K562 (cell line): ENCODE results near the gene SORCS2. TPM values are rescaled to one million over a fixed set of nuclear protein-coding genes. Genes with fewer than 3 reads are reported as not detected.

Source experiments
- ATAC-seq: fragments of 200-7000 bp; cut with Tn5 transposase; 3 replicates; pipeline ENCODE4 v1.9.1; 2020; ENCODE audit warnings: moderate library complexity
- BruUV-seq: library from RNA; stranded (reverse); fragments of 400-500 nt; replicated peaks from 2 replicates; lab custom pipeline; 2021; lab: Mats Ljungman, UMichigan
- CTCF ChIA-PET: fragments of 300-600 bp; formaldehyde crosslinking; extraction: SDS; loops from one replicate; lab custom pipeline; 2021; ENCODE audit warnings: low intra/inter-chr PET ratio; lab: Yijun Ruan, JAX
- POLR2A ChIA-PET: fragments of 300-600, 350-650 bp; sonication (Branson Sonifier 250); formaldehyde crosslinking; extraction: SDS; loops from one replicate; lab custom pipeline; 2021; ENCODE audit warnings: antibody characterized with exemption, inconsistent platforms; lab: Yijun Ruan, JAX
- DNase-seq, 4 experiments: peaks; one replicate each; pipeline versions ENCODE4 v3.0.0 to v3.0.0-alpha.2; 2011 to 2018; ENCODE audit warnings: low spot score in 3 of 4, mixed read lengths in 3 of 4; ENCODE audit errors: extremely low read depth in 1 of 4
- FAIRE-seq: peaks from 2 replicates; lab custom pipeline; 2011; peaks lifted over from hg19 to GRCh38; lab: Jason Lieb, UNC
- H2AFZ ChIP-seq: 2 replicates; pipeline ENCODE4 v1.6.0; 2011; ENCODE audit warnings: low read depth, low read length, control low read depth, inconsistent platforms
- H3K27ac ChIP-seq: fragments of 200-600 bp; 3 replicates; pipeline ENCODE4 v1.8.0; 2011; ENCODE audit warnings: low read depth, mild to moderate bottlenecking, control low read depth, inconsistent platforms, low read length, moderate library complexity, mixed read lengths; ENCODE audit errors: extremely low read depth
- H3K27me3 ChIP-seq, 2 experiments: fragments of 300-600 bp in 1 of 2; 2 replicates in 1 of 2; 3 replicates in 1 of 2; pipeline versions ENCODE4 v1.6.0 to v1.8.0; 2011; ENCODE audit warnings: inconsistent platforms in 2 of 2, low read length in 2 of 2, mild to moderate bottlenecking in 1 of 2, mixed read lengths in 1 of 2, moderate library complexity in 1 of 2; ENCODE audit not compliant: control insufficient read depth in 2 of 2, insufficient read depth in 2 of 2
- H3K36me3 ChIP-seq: fragments of 300-600 bp; 3 replicates; pipeline ENCODE4 v1.8.0; 2011; ENCODE audit warnings: mild to moderate bottlenecking, low read length, inconsistent platforms; ENCODE audit not compliant: control insufficient read depth, insufficient read depth
- H3K4me1 ChIP-seq, 2 experiments: fragments of 200-600 bp in 1 of 2; replicated peaks in 1 of 2; 2 replicates in 1 of 2; 3 replicates in 1 of 2; pipeline versions ENCODE4 v1.5.1 to v1.8.0; 2011; ENCODE audit warnings: inconsistent platforms in 2 of 2, low read length in 2 of 2, mild to moderate bottlenecking in 1 of 2, mixed read lengths in 1 of 2, moderate library complexity in 1 of 2; ENCODE audit not compliant: control insufficient read depth in 2 of 2, insufficient read depth in 2 of 2
- H3K4me2 ChIP-seq: 2 replicates; pipeline ENCODE4 v1.6.1; 2011; ENCODE audit warnings: low read length, control low read depth, inconsistent platforms, mixed read lengths; ENCODE audit not compliant: insufficient read depth
- H3K4me3 ChIP-seq: fragments of 200-600 bp; sonication (generic), shearing (Covaris generic); 2 replicates; pipeline ENCODE4 v1.5.1; 2016; ENCODE audit warnings: control low read depth, inconsistent platforms
- H3K79me2 ChIP-seq: fragments of 200-600 bp; 3 replicates; pipeline ENCODE4 v1.8.0; 2011; ENCODE audit warnings: low read length, inconsistent platforms; ENCODE audit not compliant: control insufficient read depth, insufficient read depth
- H3K9ac ChIP-seq, 2 experiments: 2 replicates each; pipeline versions ENCODE4 v1.6.0 to v1.6.1; 2011; ENCODE audit warnings: low read depth in 2 of 2, low read length in 2 of 2, control low read depth in 1 of 2, inconsistent platforms in 1 of 2, mild to moderate bottlenecking in 1 of 2, mixed read lengths in 1 of 2; ENCODE audit not compliant: insufficient read depth in 1 of 2
- H3K9me1 ChIP-seq: one replicate; pipeline ENCODE4 v1.6.0; 2011; ENCODE audit warnings: inconsistent platforms, mild to moderate bottlenecking, low read length, moderate library complexity; ENCODE audit not compliant: control insufficient read depth, insufficient read depth
- H3K9me3 ChIP-seq: replicated peaks from 2 replicates; pipeline ENCODE4 v1.5.1; 2011; ENCODE audit warnings: low read depth, low read length, inconsistent platforms; ENCODE audit not compliant: control insufficient read depth, insufficient read depth
- H4K20me1 ChIP-seq: replicated peaks from 2 replicates; pipeline ENCODE4 v1.6.1; 2011; ENCODE audit warnings: low read length, inconsistent platforms, mixed read lengths; ENCODE audit not compliant: control insufficient read depth, insufficient read depth
- CBFA2T2 ChIP-seq: fragments of 450-650 bp; conservative IDR thresholded peaks from 2 replicates; pipeline ENCODE4 v1.6.1; 2017; ENCODE audit warnings: mild to moderate bottlenecking
- CXXC5 ChIP-seq: fragments of 250-450 bp; sonication (Bioruptor Pico); IDR thresholded peaks from 2 replicates; pipeline ENCODE4 v1.8.0; 2022; ENCODE audit warnings: inconsistent platforms, mild to moderate bottlenecking, moderate library complexity
- KAT7 ChIP-seq: sonication (generic); formaldehyde crosslinking; IDR thresholded peaks from 2 replicates; pipeline ENCODE4 v1.8.0; 2022; ENCODE audit warnings: missing genetic modification reagents, mild to moderate bottlenecking, borderline replicate concordance
- NCOA1 ChIP-seq: fragments of 450-650 bp; IDR thresholded peaks from 2 replicates; pipeline ENCODE4 v1.6.1; 2016; ENCODE audit warnings: low read depth
- NEUROD1 ChIP-seq: fragments of 150-350 bp; IDR thresholded peaks from 2 replicates; pipeline ENCODE4 v1.6.1; 2014; ENCODE audit warnings: borderline replicate concordance, low read length, low read depth; ENCODE audit not compliant: partially characterized antibody
- PHB ChIP-seq: fragments of 250-450 bp; sonication (Bioruptor Pico); IDR thresholded peaks from 2 replicates; pipeline ENCODE4 v1.5.0; 2021
- RBBP5 ChIP-seq: fragments of 200-600 bp; sonication (generic); IDR thresholded peaks from 2 replicates; pipeline ENCODE4 v1.6.1; 2012; ENCODE audit warnings: borderline replicate concordance, mild to moderate bottlenecking, low read length, control low read depth, inconsistent platforms; ENCODE audit not compliant: insufficient read depth, poor library complexity, severe bottlenecking
- ZEB2 ChIP-seq: fragments of 450-650 bp; IDR thresholded peaks from 2 replicates; pipeline ENCODE4 v1.6.1; 2016
- ZNF311 ChIP-seq: fragments of 250-450 bp; sonication (Bioruptor Pico); IDR thresholded peaks from 2 replicates; pipeline ENCODE4 v1.4.0; 2020; ENCODE audit warnings: mild to moderate bottlenecking, moderate library complexity
- ZNF41 ChIP-seq: fragments of 250-450 bp; sonication (Bioruptor Pico); conservative IDR thresholded peaks from 2 replicates; pipeline ENCODE4 v1.4.0; 2020; ENCODE audit warnings: mild to moderate bottlenecking
- WGBS: fragments of 100-300 bp; shearing (Covaris generic); methylation state at CpG from one replicate; pipeline ENCODE4 v1.1.6; 2016; ENCODE audit warnings: low coverage, mixed read lengths; ENCODE audit not compliant: insufficient coverage; ENCODE audit errors: missing lambda C conversion rate; 5-methylcytosine and 5-hydroxymethylcytosine counted together
- in situ Hi-C: fragments of 300-500 bp; cut with MboI; formaldehyde crosslinking; loops from 4 replicates; pipeline ENCODE4 v1.15.0; 2018; ENCODE audit warnings: inconsistent platforms, mixed read lengths
- intact Hi-C: fragments of 100-400 bp; cut with micrococcal nuclease; formaldehyde crosslinking; loops from 2 replicates; pipeline ENCODE4 v1.14.2; 2022
- polyA plus RNA-seq, 8 experiments: library from polyadenylated mRNA; depleted of rRNA in 4 of 8; stranded (reverse) in 5 of 8; unstranded in 3 of 8; fragments of >200 nt; fragmentation: Nextera tagmentation in 2 of 8; fragmentation: Illumina TruSeq in 1 of 8; extraction: Ambion mirVana in 2 of 8; extraction: Trizol in 1 of 8; gene quantifications; 2 replicates each; pipeline versions ENCODE4 v1.2.1 to v1.2.3, GENCODE V29; 2011 to 2014; ENCODE audit warnings: inconsistent platforms in 1 of 8, missing spikeins in 1 of 8
- total RNA-seq, 7 experiments: library from RNA; depleted of rRNA in 6 of 7; stranded (reverse); fragments of >200 nt in 6 of 7; fragmentation: Illumina TruSeq in 2 of 7; extraction: Trizol in 2 of 7; gene quantifications; 2 replicates each; pipeline versions ENCODE4 v1.2.1 to v1.2.3, GENCODE V29; 2011 to 2021; ENCODE audit warnings: low replicate concordance in 1 of 7
- TF ChIP-seq, protein P1 (sequence below): sonication (generic); formaldehyde crosslinking; IDR thresholded peaks from 2 replicates; pipeline ENCODE4 v1.8.0; 2022; ENCODE audit warnings: mild to moderate bottlenecking, missing genetic modification reagents, borderline replicate concordance
- TF ChIP-seq, protein P2 (sequence below), 2 experiments: fragments of 250-450 bp in 1 of 2; fragments of 450-650 bp in 1 of 2; sonication (Bioruptor Pico) in 1 of 2; IDR thresholded peaks; 2 replicates each; pipeline versions ENCODE4 v1.6.1 to v1.8.0; 2016 to 2021; ENCODE audit warnings: mild to moderate bottlenecking in 2 of 2, moderate library complexity in 2 of 2, missing compliant biosample characterization in 1 of 2, missing genetic modification characterization in 1 of 2

The SORCS2 gene
- total and polyA plus RNA-seq, 9 of the 15 experiments (the other 6 are each of a cell fraction or from before 2014, with no cell fraction given) = not detected

- no peaks in the 10 kb centered on the region for H3K9me3 ChIP-seq
- DNase-seq (no peak), ATAC-seq (no peak), FAIRE-seq (no peak)
- no peaks in the 10 kb centered on the region for H3K36me3 ChIP-seq
- ChIA-PET POLR2A (interaction anchor here (0.5 to 0.6 kb wide), 2 partner anchors 384 to 1471 kb away, joined by 3 read pairs; no protein-coding TSS in a partner anchor), CTCF (no interaction called here)
- H3K27me3 ChIP-seq = peaks cover 0 to 33% of the 10 kb centered on the region in 2 experiments; a peak in 4 of 5 replicates
- H3K4me2 ChIP-seq = no peak overlapping the region
- WGBS = under 1% methylated on average over 18 of the region's 18 CpGs
- no peaks in the 10 kb centered on the region for H3K79me2 ChIP-seq
- TF ChIP-seq KAT7 (CRISPR knock-in tag) (no peak), ZNF311 (no peak), ZNF41 (CRISPR knock-in tag) (no peak), CBFA2T2 (no peak), CXXC5 (CRISPR knock-in tag) (no peak), RBBP5 (no peak), ZEB2 (no peak), NEUROD1 (no peak), PHB (no peak), NCOA1 (no peak)
- TF ChIP-seq, protein P1, sequence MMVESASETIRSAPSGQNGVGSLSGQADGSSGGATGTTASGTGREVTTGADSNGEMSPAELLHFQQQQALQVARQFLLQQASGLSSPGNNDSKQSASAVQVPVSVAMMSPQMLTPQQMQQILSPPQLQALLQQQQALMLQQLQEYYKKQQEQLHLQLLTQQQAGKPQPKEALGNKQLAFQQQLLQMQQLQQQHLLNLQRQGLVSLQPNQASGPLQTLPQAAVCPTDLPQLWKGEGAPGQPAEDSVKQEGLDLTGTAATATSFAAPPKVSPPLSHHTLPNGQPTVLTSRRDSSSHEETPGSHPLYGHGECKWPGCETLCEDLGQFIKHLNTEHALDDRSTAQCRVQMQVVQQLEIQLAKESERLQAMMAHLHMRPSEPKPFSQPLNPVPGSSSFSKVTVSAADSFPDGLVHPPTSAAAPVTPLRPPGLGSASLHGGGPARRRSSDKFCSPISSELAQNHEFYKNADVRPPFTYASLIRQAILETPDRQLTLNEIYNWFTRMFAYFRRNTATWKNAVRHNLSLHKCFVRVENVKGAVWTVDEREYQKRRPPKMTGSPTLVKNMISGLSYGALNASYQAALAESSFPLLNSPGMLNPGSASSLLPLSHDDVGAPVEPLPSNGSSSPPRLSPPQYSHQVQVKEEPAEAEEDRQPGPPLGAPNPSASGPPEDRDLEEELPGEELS = no peak
- TF ChIP-seq, protein P2, sequence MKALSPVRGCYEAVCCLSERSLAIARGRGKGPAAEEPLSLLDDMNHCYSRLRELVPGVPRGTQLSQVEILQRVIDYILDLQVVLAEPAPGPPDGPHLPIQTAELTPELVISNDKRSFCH (CRISPR knock-in tag; IDR thresholded peaks at IDR 0.05) = no peak
- TF ChIP-seq, protein P2 (tag; IDR thresholded peaks at IDR 0.05) = no peak
- H3K9ac ChIP-seq = no peak overlapping the region; a peak in 1 of 4 replicates
- H3K27ac ChIP-seq = no peak overlapping the region
- no peaks in the 10 kb centered on the region for H3K9me1 ChIP-seq
- no peaks in the 10 kb centered on the region for H3K4me1 ChIP-seq
- no peak overlapping the region for H3K4me3 ChIP-seq
- peaks cover 6% of the 10 kb centered on the region; the same call in 1 of the 2 replicates for H4K20me1 ChIP-seq
- in situ Hi-C loops (no loop called here), intact Hi-C loops (no loop called here)
- no TSS peak for BruUV-seq
- no peak overlapping the region for H2AFZ ChIP-seq
Measured at GRCh38 chr4:7232061-7232650, 39.8 kb downstream of the SORCS2 start.
